IMR-90 (cell line): ENCODE data around the gene OVCA2.

ENCODE experiments used
- MAFK ChIP-seq: IDR thresholded peaks from 2 replicates; pipeline ENCODE4 v1.6.1; 2012; ENCODE audit warnings: low read depth, low read length, improper control_type of control experiment
- MXI1 ChIP-seq: IDR thresholded peaks from 2 replicates; pipeline ENCODE4 v1.6.1; 2012; ENCODE audit warnings: low read depth, mild to moderate bottlenecking, low read length, moderate library complexity, borderline replicate concordance
- POLR2A ChIP-seq: IDR thresholded peaks from 2 replicates; pipeline ENCODE4 v1.6.1; 2012; ENCODE audit warnings: mild to moderate bottlenecking, low read depth, low read length
- TF ChIP-seq, protein P1 (sequence below): conservative IDR thresholded peaks from 2 replicates; pipeline ENCODE4 v1.5.1; 2012; ENCODE audit warnings: mild to moderate bottlenecking, low read depth, low read length, improper control_type of control experiment

- TF ChIP-seq POLR2A (0 out of 2 replicates have a peak, but pooled peaks have one; percentile 7), MXI1 (no peak), MAFK (no peak)
- TF ChIP-seq, protein P1, sequence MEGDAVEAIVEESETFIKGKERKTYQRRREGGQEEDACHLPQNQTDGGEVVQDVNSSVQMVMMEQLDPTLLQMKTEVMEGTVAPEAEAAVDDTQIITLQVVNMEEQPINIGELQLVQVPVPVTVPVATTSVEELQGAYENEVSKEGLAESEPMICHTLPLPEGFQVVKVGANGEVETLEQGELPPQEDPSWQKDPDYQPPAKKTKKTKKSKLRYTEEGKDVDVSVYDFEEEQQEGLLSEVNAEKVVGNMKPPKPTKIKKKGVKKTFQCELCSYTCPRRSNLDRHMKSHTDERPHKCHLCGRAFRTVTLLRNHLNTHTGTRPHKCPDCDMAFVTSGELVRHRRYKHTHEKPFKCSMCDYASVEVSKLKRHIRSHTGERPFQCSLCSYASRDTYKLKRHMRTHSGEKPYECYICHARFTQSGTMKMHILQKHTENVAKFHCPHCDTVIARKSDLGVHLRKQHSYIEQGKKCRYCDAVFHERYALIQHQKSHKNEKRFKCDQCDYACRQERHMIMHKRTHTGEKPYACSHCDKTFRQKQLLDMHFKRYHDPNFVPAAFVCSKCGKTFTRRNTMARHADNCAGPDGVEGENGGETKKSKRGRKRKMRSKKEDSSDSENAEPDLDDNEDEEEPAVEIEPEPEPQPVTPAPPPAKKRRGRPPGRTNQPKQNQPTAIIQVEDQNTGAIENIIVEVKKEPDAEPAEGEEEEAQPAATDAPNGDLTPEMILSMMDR: peak; percentile 68
Observed at GRCh38 chr17:2058586-2059546, 17.0 kb downstream of the OVCA2 start.
